ENCODE measurements around the gene MID1.

MID1 gene

GRCh38 chrX:10578527-10578926 lies 41.9 kb downstream of the MID1 start:
- DNase-seq (ENCODE audit: low read depth): no peak
- H3K4me3 ChIP-seq (ENCODE audit: low read length): no peak overlapping the region
- no peak for TF ChIP-seq CTCF (IDR thresholded peaks at IDR 0.05; ENCODE audit: insufficient read depth, low read depth, low read length, missing control alignments)

- peak; percentile 83 for DNase-seq (ENCODE audit: low read depth)
- no peak overlapping the region for H3K4me3 ChIP-seq (ENCODE audit: low read length)
- TF ChIP-seq CTCF (IDR thresholded peaks at IDR 0.05; ENCODE audit: insufficient read depth, low read depth, low read length, missing control alignments): no peak
Measured at GRCh38 chrX:10577853-10578252, 42.5 kb downstream of the MID1 start.

GRCh38 chrX:10576777-10577447 lies 43.5 kb downstream of the MID1 start:
- DNase-seq (ENCODE audit: low read depth): peak; percentile 43
- no peak for TF ChIP-seq CTCF (IDR thresholded peaks at IDR 0.05; ENCODE audit: insufficient read depth, low read depth, low read length, missing control alignments)

GRCh38 chrX:10576186-10576585 lies 44.2 kb downstream of the MID1 start:
- H3K4me3 ChIP-seq (ENCODE audit: low read length): no peak overlapping the region
- DNase-seq (ENCODE audit: low read depth): no peak

More at GRCh38 chrX:10576777-10577447, 43.5 kb downstream of the MID1 start:
- H3K4me3 ChIP-seq (ENCODE audit: low read length): no peak overlapping the region

GRCh38 chrX:10574663-10575062 lies 45.7 kb downstream of the MID1 start:
- no peak overlapping the region for H3K4me3 ChIP-seq (ENCODE audit: low read length)
- DNase-seq (ENCODE audit: low read depth): peak; percentile 78
- TF ChIP-seq CTCF (IDR thresholded peaks at IDR 0.05; ENCODE audit: insufficient read depth, low read depth, low read length, missing control alignments): no peak

More at GRCh38 chrX:10576186-10576585, 44.2 kb downstream of the MID1 start:
- no peak for TF ChIP-seq CTCF (IDR thresholded peaks at IDR 0.05; ENCODE audit: insufficient read depth, low read depth, low read length, missing control alignments)

- no peak for DNase-seq (ENCODE audit: low read depth)
- TF ChIP-seq CTCF (IDR thresholded peaks at IDR 0.05; ENCODE audit: insufficient read depth, low read depth, low read length, missing control alignments): no peak
- no peak overlapping the region for H3K4me3 ChIP-seq (ENCODE audit: low read length)
Measured at GRCh38 chrX:10571260-10571659, 49.1 kb downstream of the MID1 start.

GRCh38 chrX:10570601-10571000 lies 49.8 kb downstream of the MID1 start:
- DNase-seq (ENCODE audit: low read depth): no peak
- no peak overlapping the region for H3K4me3 ChIP-seq (ENCODE audit: low read length)
- no peak for TF ChIP-seq CTCF (IDR thresholded peaks at IDR 0.05; ENCODE audit: insufficient read depth, low read depth, low read length, missing control alignments)

Measured in epithelial cell of esophagus (primary cell).